Fibroblast of gingiva (primary cell): Measurements from ENCODE around the gene GP2.

ENCODE experiments used
- DNase-seq: peaks from one replicate; pipeline ENCODE4 v3.0.0-alpha.2; 2011; ENCODE audit warnings: low read depth

GP2 gene

DNA sequence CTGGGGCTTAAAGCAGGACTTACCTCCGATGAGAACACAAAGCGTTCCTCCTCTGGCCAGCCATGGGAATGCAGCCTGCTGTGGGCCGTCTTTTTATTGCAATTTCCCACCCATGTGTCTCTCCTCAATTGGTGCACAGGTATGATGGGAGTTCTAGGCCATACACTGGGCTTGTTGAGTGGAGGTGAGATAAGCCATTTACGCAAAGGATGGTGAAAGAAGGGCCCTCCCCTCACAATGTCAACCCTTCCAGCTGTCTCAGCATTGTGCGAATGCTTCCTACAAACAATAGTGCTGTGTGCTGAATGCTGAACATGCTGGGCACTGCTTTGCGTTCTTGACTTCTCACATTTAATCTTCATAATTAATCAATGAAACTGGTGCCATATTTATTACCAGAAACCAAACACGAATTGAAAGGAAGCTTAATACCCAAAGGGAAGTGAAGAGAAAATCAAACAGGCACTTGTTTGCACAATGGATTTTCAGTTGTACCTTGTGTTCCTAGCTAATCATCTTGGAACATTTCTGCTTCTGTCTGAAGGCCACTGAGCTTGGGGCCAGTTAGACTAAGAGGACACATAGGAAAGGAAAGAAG, at the start of gene GP2:
GP2 (minus strand) TSS at position 70 of the 598 bp plus-strand sequence. CDS start 1,082 bp downstream, outside the sequence.
- DNase-seq, result no peak

DNA sequence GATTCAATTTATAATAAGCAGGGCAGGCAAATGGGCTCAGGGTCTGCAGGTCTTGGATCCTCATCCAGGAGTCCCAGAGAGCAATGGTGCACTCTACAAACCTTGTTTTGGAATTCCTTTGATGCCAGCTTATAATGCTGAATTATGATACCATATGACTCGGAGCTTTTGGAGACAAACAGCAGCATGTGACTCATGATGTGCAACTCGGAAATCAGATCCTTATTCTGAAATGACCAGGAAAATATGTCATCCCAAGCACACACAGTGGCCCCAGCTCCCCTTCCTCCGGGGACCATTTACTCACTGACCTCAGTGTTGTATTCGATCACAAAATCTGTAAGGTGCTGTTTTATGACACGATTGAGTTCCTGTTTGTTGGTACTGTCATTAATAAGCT, 45.4 kb upstream of the GP2 start:
- no peak for DNase-seq

DNA sequence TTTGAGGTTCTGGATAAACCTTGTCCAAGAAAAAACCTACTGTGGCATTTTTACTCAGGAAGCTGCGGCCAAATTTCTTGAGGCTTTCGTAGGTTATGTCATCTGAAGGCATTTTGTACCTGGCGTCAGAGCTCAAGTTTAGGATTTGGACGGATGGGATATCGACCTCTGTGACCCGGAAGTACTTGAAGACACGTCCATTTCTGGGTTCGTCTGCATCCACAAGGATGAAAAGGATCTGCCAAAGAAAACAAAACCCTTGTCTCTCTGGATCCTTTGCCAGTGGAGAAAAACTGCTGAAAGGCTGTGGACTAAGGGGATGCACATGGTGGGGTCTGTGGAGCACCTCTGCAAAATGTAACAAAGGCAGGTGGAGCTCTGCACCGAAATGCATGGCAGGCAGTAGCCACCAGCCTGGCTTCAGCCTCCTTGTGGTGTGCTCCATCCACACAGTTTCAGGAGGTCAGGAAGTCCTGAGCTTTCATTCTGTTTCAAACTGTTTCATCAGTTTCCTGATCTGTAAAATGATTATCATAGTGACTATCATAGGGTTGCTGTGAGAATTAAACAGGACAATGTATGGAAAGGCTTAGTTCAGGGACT, 42.2 kb upstream of the GP2 start:
- DNase-seq, result no peak

DNA sequence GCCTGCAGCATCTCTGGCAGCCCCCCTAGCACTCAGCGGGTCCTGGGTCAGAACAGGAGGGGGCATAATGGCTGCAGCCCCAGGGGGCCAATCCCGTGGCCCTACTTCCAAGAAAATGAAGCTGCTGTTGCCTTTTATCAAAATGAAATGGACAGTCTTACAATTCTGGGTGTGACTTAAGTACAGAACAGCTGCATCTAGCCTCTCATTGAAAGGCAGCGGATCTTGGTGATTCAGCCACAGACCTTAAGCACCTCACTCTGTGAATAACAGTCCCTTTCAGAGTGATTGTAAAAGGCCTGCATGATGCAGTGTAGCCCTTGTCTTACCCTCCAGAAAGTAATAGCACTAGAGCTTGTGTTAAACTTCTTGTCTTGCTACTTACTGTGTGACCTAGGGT, 36.7 kb upstream of the GP2 start:
- no peak for DNase-seq

DNA sequence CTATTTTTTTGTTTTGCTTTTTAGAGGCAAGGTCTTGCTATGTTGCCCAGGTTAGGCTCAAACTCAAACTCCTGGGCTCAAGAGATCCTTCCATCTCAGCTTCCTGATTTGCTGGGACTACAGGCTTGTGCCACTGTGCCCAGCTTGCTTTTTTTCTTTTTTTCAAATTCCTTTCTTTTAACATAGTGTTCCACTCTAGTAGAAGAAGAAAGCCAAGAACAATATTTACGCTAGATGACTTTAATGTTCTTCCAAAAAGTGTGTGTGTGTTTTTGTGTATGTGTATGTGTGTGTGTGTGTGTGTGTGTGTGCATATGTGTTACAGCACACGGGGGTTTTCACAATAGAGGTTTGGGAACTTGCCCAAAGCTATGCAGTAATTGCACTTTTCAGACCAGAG, 35.9 kb upstream of the GP2 start:
- no peak for DNase-seq

DNA sequence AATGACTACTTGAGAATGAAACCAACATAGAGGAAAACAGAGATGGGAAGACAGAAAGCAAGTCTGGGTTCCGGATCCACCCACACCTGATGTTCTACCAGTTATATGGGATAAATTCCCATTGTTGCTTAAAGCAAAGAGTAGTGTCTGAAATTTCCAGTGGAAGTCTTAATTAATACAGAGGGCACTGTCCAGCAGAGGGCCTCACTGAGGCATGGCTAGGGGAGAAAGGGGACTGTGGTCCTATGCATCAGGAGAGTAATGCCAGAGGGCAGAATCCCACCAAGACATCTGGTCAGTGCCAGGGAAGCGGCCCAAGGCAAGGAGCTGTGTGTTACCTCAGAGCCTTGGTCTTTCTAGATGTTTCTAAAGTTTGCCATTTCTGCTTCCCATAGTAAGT, 32.7 kb upstream of the GP2 start:
- DNase-seq, result no peak

DNA sequence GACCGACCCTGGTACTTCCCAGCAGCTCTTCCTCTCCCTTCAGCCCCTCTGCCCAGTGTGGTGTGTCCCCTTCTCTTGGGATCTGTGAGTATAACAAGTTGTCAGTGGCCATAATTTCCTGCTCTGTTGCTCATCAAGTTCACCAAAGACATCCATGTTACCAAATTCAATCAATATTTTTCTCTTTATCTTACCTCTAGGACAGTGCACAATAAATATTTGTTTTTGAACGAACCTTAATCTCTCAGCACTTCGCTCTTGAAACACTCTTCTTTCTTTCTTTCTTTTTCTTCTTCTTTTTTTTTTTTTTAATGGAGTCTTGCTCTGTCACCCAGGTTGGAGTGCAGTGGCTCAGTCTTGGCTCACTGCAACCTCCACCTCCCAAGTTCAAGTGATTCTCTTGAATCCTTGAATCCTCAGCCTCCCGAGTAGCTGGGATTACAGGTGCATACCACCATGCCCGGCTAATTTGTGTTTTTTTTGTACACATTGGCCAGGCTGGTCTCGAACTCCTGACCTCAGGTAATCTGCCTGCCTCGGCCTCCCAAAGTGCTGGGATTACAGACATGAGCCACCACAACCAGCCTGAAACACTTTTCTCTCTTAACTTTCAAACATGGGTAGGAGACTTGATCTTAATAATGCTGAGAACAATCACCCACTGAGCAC, 27.9 kb upstream of the GP2 start:
- no peak for DNase-seq

DNA sequence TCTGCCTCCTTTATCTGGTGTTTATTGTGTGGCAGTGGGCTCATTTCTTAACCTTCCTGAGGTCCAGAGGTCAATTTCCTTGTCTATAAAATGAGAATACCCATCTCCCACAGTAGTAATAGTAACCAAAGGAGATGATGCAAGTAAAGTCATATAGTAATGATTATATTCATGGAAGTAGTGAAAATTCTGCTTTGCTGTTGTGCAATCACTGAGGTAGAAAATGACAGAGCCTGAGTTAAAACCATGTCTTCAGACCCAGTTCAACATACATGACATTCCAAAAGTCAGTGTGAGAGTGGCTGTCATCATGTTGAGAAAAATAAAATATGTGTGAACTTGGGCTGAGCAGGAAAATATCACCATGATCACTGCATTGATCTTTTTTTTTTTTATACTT, 26.1 kb upstream of the GP2 start:
- DNase-seq, result no peak

DNA sequence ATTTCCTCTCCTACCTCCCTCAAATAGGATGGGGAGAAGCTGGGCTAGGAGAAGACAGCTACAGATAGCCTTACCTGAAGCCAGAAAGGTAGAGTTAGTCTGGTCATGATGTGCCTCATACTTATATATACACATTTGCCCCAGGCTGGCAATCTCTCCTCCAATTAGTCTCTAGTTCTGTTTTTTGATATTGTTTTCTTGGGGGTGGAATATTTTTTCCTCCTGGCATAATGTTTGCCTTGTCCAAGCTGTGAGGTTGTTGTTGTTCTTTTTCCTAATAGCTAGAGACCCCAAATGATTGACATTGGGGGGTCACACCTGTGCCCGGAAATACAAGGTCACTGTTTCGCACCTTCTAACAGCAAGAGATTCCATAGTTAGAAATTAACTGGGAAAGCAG, 25.3 kb upstream of the GP2 start, which contains the start of gene UMOD:
UMOD (minus strand) TSS at position 101 of the 400 bp plus-strand sequence. CDS start 1,978 bp downstream, outside the sequence.
- no peak for DNase-seq

DNA sequence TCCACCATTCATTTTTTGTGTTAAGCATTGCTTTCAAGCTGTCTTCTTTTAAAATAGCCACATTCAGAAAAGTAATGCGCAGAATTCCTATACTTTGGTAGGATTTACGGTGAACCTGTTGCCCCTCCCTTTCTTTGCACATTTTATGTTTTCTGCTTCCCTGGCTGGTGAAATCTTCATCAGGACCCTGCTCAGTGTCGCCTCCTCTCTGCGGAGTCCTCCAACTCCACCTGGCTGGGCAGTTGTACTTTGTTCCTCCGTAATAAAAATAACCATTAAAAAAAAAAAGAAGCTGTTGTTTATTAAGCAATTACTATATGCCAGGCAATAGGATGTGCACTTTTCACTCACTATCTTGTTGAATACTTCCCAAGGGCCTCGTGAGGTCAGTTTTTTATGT, 22.3 kb upstream of the GP2 start:
- DNase-seq, result no peak

DNA sequence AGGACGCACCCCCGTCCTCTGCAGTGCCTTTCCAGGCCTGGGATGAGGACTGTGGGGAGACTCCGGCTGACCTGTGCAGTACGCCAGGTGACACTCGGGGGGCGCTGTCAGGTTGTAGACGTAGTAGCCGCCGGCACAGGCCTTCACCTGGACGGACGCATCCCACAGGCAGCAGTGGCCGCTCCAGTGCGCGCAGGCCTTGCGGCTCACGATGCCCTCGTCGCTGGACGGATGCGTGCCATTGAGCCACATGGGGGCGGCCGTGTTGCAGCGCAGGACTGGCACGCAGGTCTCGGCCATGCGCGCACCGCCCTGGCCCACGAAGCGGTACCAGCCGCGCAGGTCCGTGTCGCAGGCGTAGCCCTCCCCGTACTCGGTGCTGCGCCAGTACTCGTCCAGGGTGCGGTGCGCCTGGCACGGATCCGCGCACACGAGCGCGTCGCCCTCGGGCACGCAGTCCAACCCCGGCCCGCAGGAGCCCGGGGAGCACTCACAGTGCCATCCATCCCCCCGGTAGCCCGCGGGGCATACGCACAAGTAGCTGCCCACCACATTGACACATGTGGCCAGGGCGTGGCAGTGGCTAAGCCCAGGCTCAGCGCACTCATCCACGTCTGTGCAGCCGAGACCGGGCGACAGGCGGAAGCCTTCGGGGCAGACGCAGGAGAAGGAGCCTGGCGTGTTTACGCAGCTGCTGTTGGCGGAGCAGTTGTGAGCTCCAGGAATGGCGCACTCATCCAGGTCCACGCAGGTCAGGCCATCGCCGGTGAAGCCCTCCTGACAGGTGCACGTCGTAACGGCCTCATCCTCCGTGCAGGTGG, 21.3 kb upstream of the GP2 start:
- DNase-seq, result no peak

DNA sequence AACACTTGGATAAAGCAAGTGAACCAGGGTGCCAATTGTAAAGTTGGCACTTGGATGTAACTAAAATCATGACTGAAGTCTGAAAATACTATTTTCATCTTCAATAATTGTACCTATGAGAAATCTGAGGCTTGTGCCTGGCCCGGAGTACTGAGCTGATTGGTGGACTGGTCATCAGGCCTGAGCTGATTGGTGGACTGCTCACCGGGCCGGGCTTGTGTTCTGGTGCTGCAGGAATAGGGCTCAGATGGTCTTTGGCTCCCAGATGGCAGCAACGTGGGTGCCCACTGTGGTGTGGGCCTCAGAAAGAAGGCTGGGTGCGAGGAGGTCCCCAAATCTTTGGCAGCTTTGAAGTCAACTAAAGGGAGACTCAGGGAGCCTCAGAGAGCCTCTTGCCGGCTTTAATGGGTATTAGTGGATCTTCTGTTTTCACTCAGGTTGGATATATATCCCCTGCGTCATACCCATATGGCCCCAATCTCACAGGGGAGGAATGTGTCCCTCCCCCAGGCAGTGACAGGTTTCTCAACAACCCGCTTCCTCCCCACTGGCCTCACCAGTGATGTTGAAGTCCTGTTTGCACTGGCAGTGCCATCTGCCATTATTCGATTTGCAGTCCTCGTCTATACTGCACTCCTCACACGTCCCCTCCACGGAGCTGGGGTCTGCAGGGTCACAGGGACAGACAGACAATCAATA, 20.5 kb upstream of the GP2 start:
- no peak for DNase-seq

DNA sequence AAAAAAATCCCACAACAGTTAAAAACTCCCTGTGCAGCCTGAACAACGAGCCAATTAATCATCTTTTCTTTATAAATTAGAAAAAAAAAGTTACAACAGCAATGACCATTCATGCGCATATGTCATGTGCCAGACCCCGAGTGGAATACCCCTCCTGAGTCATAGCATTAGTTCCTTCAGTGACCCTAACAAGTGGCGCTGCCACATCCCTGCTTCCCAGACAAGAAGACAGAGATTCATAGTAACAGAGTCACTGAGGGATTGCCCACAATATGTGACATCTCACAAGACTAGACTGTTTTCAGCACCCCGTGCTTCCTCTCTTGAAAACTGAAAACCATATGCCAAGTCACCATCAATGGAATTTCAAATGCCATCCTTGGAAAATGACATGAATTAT, 17.3 kb upstream of the GP2 start:
- DNase-seq, result no peak

DNA sequence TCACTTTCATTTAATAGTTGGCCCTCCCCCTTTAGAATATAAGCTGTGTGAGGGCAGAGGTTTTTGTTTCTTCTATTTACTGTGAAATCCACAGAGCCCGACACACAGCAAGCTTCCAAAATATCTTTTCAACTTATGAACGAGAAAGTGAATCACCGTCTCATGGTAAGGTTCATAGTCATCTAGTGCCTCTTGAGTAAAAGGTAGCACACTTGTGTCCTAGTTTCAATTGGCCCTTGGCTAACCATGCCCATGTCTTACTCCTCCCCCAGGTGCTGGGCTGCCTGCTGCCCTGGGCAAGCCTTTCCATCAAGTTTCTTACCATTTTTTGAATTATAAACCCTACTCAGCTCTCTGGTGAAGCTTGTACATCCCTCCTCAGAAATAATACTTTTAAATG, 12.4 kb upstream of the GP2 start:
- DNase-seq, result no peak

DNA sequence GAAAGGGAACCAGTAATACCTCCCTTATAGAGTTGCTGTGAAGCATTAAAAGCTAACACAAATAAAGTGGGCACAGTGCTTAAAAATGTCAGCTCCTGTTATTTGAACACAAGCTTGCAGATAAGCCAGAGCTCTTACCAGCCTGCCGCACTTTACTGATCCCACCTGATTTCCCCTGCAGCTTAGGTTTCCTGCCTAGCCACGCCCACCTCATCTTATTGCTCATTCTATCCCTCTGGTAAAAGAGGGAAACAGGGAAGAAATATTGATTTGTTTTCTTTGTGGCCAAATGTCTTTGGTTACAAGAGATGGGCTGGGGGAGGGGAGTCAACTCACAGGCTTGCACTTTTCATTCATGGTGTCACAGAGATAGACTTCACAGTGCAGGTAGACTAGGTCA, 9.6 kb upstream of the GP2 start:
- no peak for DNase-seq

DNA sequence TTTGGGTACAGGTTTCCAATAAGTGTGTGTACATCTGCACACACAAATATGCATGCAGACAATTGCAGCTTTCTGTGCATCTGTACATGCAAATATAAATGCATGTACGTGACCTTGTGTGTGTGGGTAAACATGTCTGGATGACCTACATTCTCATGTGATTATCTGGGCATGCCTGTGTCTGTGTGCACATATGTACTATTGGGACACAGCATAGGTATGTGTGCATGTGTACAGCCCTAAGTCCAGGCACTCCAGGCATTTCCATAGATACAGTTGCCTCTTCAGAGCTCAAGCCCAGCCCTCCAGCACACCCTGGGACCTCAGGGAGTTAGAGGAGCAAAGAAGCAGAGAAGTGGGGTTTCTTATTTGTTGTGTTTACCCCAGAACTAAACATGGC, 7.1 kb upstream of the GP2 start:
- DNase-seq, result no peak

DNA sequence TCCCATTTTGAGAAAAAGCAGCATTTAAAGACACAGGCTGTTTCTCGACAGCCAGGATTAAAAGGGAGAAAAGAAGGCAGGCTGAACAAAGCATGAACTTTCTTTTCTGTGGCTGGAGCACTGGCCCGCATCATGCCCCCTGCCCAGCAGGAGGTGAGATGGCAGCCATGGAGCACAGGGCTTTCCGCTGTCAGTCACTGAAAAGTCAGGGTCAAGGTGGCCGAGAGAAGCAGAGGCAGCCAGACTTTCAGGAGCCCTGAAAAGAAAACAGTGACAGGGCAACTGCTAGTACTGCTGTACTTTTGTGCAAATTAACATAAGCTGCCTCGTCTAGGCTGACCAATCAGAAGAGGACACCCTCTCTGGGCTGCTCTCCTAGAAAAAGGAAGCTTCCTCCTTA, 5.8 kb upstream of the GP2 start:
- no peak for DNase-seq

DNA sequence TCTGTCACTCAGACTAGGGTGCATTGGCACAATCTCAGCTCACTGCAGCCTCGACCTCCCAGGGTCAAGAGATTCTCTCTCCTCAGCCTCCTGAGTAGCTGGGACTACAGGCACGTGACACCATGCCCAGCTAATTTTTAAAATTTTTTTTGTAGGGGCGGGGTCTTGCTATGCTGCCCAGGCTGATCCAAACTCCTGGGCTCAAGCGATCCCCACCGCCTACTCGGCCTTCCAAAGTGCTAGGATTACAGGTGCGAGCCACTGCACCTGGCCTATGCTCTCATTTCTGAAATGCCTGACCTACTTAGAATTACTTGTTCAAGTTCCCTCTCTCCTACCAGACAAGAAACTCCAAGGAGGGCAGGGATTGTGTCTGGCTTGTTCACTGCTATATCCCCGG, 5.1 kb upstream of the GP2 start:
- DNase-seq, result no peak

DNA sequence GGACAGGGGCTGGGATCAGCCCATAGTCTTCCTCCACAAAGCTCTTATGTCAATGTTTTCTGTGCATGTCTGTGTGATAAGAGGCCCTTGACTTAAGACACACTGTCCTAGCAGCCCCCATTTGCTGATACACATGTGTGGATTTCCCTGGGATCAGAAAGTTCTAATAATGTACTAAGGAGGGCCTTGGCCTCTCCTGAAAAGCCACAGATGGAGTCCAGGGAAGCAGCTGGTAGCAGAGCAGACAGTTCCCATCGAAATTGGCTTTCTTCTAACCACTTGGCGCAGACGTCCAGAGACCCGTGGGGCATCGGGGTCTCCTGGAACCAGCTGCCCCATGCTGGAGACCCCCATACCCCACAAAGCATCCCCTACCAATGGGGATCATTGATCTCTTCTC, 4.3 kb upstream of the GP2 start:
- no peak for DNase-seq

DNA sequence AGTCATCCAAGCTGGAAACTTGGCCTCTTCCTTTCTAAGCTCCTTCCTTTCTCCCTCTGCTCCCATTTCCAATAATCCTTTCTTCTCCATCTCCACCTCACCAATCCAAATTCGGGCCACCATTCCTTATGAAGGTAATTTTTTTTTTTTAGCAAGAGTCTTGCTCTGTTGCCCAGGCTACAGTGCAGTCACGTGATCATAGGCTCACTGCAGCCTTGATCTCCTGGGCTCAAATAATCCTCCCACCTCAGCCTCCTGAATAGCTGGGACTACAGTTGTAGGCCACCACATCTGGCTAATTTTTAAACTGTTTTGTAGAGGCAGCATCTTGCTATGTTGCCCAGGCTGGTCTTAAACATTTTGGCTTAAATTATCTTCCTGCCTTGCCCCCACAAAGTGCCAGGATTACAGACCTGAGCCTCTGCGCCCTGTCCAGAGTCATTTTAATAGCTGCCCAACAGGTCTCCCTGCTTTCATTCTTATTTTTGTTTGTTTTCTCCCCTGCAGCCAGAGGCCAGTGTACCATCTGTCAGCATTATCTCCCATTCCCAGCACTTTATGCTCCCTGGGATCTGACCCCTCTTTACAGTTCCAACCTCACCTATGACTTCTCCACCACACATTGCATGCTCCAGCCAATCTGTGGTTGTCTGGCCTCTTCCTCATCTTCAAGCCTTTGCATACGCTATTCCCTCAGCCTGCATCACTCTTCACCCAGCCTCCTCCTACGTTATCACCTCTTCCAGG, 2.3 kb upstream of the GP2 start:
- no peak for DNase-seq

DNA sequence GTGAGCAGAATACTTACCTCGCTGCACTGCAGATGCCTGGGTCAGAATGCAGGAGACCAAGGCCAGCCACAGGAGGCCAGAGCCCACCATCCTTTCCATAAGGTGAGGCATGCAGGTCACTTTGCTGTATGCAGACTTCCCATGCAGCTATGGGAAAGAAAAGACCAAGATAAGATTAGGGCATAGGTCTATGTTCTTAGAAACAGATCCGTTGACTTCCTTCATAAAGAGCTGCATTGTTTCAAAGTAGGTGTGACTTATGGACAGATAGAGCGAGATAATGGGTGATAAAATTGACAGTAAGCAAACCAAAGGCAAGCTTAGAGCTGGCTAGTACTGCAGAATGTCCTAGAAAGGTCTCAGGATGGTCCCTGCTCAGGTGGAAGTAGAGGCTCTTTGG, 992 bp downstream of the GP2 start:
- no peak for DNase-seq

DNA sequence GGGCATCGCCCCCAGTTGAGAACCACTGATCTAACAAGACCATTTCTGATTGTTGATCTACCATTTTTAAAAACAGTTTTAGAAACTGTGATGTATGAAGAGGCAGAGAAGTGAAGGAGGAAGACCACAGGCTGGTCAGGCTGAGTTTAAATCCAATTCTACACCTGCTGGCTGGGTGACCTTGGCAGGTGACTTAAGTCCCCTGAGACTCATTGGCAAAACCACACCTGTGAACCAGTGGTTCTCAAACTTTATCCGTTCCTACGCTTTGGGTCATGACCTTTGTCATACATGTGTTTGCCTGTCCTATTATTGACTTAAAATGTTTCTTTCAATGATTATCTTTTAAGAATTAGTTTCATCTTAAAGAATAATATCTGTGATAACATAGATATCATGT, 2.3 kb downstream of the GP2 start:
- no peak for DNase-seq
